GM13977 (cell line): ENCODE results near the gene AQP11.

ENCODE experiments used
- DNase-seq: peaks from one replicate; pipeline ENCODE4 v3.0.0; 2012; ENCODE audit warnings: low spot score
- in situ Hi-C: fragments of 300-500 bp; cut with MboI; formaldehyde crosslinking; loops from one replicate; pipeline ENCODE4 v1.12.0; 2022; ENCODE audit warnings: low sequenced_read_pairs, low pct_unique_long_range_greater_than_20kb, mixed read lengths, inconsistent platforms; ENCODE audit not compliant: unreplicated experiment
- TF ChIP-seq, protein P1 (sequence below): IDR thresholded peaks from 2 replicates; pipeline ENCODE4 v1.5.1; 2012; ENCODE audit warnings: mild to moderate bottlenecking, control low read depth; ENCODE audit not compliant: insufficient read depth; ENCODE audit errors: extremely low read depth, missing control alignments

AQP11 gene

GRCh38 chr11:77592727-77593126 is 3.0 kb downstream of the AQP11 start:
- no peak for DNase-seq
- in situ Hi-C loops: no loop called here
- TF ChIP-seq, protein P1, sequence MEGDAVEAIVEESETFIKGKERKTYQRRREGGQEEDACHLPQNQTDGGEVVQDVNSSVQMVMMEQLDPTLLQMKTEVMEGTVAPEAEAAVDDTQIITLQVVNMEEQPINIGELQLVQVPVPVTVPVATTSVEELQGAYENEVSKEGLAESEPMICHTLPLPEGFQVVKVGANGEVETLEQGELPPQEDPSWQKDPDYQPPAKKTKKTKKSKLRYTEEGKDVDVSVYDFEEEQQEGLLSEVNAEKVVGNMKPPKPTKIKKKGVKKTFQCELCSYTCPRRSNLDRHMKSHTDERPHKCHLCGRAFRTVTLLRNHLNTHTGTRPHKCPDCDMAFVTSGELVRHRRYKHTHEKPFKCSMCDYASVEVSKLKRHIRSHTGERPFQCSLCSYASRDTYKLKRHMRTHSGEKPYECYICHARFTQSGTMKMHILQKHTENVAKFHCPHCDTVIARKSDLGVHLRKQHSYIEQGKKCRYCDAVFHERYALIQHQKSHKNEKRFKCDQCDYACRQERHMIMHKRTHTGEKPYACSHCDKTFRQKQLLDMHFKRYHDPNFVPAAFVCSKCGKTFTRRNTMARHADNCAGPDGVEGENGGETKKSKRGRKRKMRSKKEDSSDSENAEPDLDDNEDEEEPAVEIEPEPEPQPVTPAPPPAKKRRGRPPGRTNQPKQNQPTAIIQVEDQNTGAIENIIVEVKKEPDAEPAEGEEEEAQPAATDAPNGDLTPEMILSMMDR: no peak

- TF ChIP-seq, protein P1: no peak
- in situ Hi-C loops: no loop called here
- no peak for DNase-seq
These were observed 4.1 kb downstream of the AQP11 start for GRCh38 chr11:77593883-77594282.

GRCh38 chr11:77596626-77597025 is 6.9 kb downstream of the AQP11 start:
- TF ChIP-seq, protein P1: no peak
- no peak for DNase-seq
- in situ Hi-C loops: no loop called here

DNA sequence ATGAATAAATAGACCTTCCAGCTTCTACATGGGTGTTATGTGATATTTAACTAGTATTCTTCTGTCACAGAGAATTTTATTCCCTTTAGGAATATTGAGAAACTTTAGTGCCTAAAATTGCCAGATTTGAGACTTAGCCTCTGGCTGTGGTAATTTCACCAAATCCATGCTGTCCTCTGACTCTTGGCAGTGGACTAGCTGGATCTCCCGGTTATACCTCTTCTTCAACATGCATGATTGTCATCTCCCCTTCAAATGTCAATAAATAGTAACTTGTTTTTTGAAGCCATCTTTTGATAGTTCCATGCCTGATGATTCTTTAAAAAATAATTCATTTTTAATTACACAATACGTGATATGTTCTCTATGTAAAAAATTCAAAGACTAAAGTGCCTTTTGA is 8.4 kb downstream of the AQP11 start:
- TF ChIP-seq, protein P1: no peak
- no peak for DNase-seq
- in situ Hi-C loops: no loop called here

- DNase-seq: no peak
- in situ Hi-C loops: no loop called here
These were observed 12.8 kb downstream of the AQP11 start for GRCh38 chr11:77602381-77603088.

GRCh38 chr11:77604281-77604680 is 14.5 kb downstream of the AQP11 start:
- in situ Hi-C loops: no loop called here
- TF ChIP-seq, protein P1: no peak
- no peak for DNase-seq

More at GRCh38 chr11:77602381-77603088, 12.8 kb downstream of the AQP11 start:
- TF ChIP-seq, protein P1: no peak

DNA sequence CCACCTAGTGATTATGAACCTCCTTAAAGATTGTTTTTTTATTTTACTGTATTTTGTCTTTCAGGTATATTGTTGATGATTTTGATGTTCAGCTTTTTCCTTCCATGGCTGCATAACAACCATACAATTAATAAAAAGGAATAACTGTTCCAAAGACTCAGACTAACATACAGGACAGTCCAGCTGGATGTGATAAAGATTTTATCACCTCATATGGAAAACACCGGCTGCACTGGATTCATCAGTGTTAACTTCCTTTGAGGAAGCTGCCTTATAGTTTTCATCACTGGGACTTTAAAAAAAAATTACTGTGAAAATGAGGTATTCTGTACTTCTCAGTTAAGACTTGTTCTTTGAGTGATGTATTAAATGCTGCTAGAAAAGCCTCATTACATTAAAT is 19.5 kb downstream of the AQP11 start:
- TF ChIP-seq, protein P1: no peak
- in situ Hi-C loops: no loop called here
- no peak for DNase-seq
